ENCODE results near the gene VASP. TPM values are rescaled to one million over a fixed set of nuclear protein-coding genes. Genes with fewer than 3 reads are reported as not detected.

The VASP gene
- total and polyA plus RNA-seq, 9 of the 15 experiments (the other 6 are each of a cell fraction or from before 2014, with no cell fraction given) = 16.7 to 261 (median 112) TPM

GRCh38 chr19:45469132-45469944, 37.9 kb upstream of the VASP start (continued):
- TF ChIP-seq MGA (IDR thresholded peaks at IDR 0.05) = no peak; the same call in 1 of the 2 replicates
- TF ChIP-seq, protein P1, sequence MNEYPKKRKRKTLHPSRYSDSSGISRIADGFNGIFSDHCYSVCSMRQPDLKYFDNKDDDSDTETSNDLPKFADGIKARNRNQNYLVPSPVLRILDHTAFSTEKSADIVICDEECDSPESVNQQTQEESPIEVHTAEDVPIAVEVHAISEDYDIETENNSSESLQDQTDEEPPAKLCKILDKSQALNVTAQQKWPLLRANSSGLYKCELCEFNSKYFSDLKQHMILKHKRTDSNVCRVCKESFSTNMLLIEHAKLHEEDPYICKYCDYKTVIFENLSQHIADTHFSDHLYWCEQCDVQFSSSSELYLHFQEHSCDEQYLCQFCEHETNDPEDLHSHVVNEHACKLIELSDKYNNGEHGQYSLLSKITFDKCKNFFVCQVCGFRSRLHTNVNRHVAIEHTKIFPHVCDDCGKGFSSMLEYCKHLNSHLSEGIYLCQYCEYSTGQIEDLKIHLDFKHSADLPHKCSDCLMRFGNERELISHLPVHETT (CRISPR knock-in tag; conservative IDR thresholded peaks at IDR 0.05 in 1 of 2, IDR thresholded peaks at IDR 0.05 in 1 of 2) = peak in 1 of 2 experiments; percentile 15; a peak in 1 of 4 replicates
- no peak for TF ChIP-seq MCM2 (IDR thresholded peaks at IDR 0.05; ENCODE audit: low read depth)
- no peak for TF ChIP-seq BRF1 (IDR thresholded peaks at IDR 0.05; ENCODE audit: borderline replicate concordance, extremely low read depth, insufficient read length)
- TF ChIP-seq, protein P2, sequence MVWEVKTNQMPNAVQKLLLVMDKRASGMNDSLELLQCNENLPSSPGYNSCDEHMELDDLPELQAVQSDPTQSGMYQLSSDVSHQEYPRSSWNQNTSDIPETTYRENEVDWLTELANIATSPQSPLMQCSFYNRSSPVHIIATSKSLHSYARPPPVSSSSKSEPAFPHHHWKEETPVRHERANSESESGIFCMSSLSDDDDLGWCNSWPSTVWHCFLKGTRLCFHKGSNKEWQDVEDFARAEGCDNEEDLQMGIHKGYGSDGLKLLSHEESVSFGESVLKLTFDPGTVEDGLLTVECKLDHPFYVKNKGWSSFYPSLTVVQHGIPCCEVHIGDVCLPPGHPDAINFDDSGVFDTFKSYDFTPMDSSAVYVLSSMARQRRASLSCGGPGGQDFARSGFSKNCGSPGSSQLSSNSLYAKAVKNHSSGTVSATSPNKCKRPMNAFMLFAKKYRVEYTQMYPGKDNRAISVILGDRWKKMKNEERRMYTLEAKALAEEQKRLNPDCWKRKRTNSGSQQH (CRISPR knock-in tag; IDR thresholded peaks at IDR 0.05) = 0 out of 2 replicates have a peak, but pooled peaks have one; percentile 32
- peak; percentile 48; the same call in 1 of the 2 replicates for TF ChIP-seq MTA3 (IDR thresholded peaks at IDR 0.05; ENCODE audit: borderline replicate concordance)
- TF ChIP-seq HNRNPLL (IDR thresholded peaks at IDR 0.05; ENCODE audit: low read depth, low read length, poor library complexity, severe bottlenecking) = peak; percentile 93
- TF ChIP-seq BRD4 (IDR thresholded peaks at IDR 0.05) = 0 out of 2 replicates have a peak, but pooled peaks have one; percentile 18
- no peak for TF ChIP-seq ZNF24 (IDR thresholded peaks at IDR 0.05)
- peak; percentile 99 for TF ChIP-seq CC2D1A (IDR thresholded peaks at IDR 0.05)
- TF ChIP-seq CHD1 (IDR thresholded peaks at IDR 0.05; ENCODE audit: low read length) = peak; percentile 85
- TF ChIP-seq RB1 (IDR thresholded peaks at IDR 0.05; ENCODE audit: low read depth) = peak; percentile 36; the same call in 1 of the 2 replicates

Measured in K562 (cell line).